SK-N-MC (cell line): Measurements from ENCODE around the gene ADARB2.

Source experiments
- DNase-seq: peaks from one replicate; pipeline ENCODE4 v3.0.0-alpha.2; 2011; ENCODE audit warnings: low read depth, low spot score
- H3K27ac ChIP-seq: fragments of 200-600 bp; sonication (generic); 2 replicates; pipeline ENCODE4 v1.5.1; 2016; ENCODE audit warnings: mixed run types
- H3K36me3 ChIP-seq: fragments of 200-600 bp; sonication (generic); 2 replicates; pipeline ENCODE4 v1.6.1; 2017; ENCODE audit warnings: antibody characterized with exemption, low read length, mixed read lengths; ENCODE audit not compliant: insufficient read depth
- H3K4me3 ChIP-seq: fragments of 200-600 bp; sonication (generic); 2 replicates; pipeline ENCODE4 v1.5.1; 2016
- H3K9ac ChIP-seq: fragments of 200-600 bp; sonication (generic); 2 replicates; pipeline ENCODE4 v1.8.0; 2017; ENCODE audit warnings: mixed run types, mixed read lengths; ENCODE audit not compliant: insufficient read length
- H3K9me3 ChIP-seq: fragments of 200-600 bp; sonication (generic); 2 replicates; pipeline ENCODE4 v1.6.1; 2017; ENCODE audit warnings: low read depth, mild to moderate bottlenecking, antibody characterized with exemption, low read length, moderate library complexity, mixed read lengths
- EZH2 ChIP-seq: fragments of 200-600 bp; sonication (generic); IDR thresholded peaks from one replicate; pipeline ENCODE4 v1.6.1; 2017; ENCODE audit warnings: antibody characterized with exemption
- FOXP2 ChIP-seq: optimal IDR thresholded peaks from 2 replicates; pipeline ENCODE3; 2011; ENCODE audit warnings: mild to moderate bottlenecking, moderate library complexity; ENCODE audit not compliant: insufficient read depth; ENCODE audit errors: extremely low read length, control extremely low read depth
- POLR2AphosphoS5 ChIP-seq: IDR thresholded peaks from 2 replicates; pipeline ENCODE4 v1.6.1; 2012; ENCODE audit warnings: mild to moderate bottlenecking, low read depth, low read length, borderline replicate concordance

The ADARB2 gene

DNA sequence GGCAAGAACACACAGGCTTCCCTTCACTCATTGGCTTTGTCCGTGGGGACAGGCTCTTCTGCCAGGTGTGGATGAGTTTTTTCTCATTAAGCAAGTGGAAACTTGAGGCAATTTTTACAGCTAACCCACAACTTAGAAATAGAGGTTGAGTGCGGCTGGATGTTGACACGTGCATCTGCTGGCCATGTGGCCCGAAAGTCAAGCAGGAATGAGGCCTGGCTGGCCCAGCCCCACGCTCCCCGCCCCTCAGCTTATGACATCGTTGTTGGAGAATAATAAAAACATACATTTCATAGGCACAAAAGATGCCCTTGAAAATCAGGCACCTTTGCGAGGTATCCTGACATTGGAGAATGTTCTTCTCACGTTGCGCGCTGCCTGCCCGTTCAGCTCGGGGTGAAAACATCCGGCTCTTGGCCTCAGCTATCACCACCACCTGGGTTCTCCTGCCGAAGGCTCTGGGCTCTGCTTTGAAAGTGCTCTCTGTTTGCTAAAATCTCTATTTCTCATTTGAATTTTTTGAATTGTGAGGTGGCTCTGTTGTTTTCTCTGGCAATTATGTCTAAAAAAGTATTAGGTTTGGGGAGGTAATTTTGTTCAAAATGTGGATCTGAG is 370.4 kb downstream of the ADARB2 start:
- H3K36me3 ChIP-seq, result no peaks in the 10 kb centered on the region
- no peak overlapping the region for H3K9ac ChIP-seq
- H3K4me3 ChIP-seq, result no peak overlapping the region
- H3K9me3 ChIP-seq, result no peaks in the 10 kb centered on the region
- H3K27ac ChIP-seq, result no peak overlapping the region
- TF ChIP-seq POLR2AphosphoS5, result no peak
- no peak for TF ChIP-seq FOXP2
- no peak for TF ChIP-seq EZH2
- no peak for DNase-seq

DNA sequence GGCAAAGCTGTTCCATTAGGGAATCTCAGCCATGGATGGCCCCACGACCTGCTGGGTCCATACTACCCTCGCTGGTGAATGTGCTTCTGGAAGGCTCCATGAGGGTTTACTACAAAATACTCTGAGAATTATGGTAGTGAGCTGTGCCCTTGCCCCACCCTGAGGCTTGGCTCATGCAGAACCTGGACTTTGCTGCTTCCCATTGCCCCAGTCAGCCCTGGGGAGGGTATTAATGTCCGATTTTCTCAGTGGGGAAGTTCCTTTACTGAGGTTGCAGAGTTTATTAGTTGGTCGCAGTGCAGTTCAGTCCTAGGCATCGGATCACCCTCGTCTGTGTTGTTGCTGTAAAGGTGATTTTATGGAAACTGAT is 371.0 kb downstream of the ADARB2 start:
- H3K4me3 ChIP-seq, result no peak overlapping the region
- no peak overlapping the region for H3K9ac ChIP-seq
- no peaks in the 10 kb centered on the region for H3K36me3 ChIP-seq
- no peaks in the 10 kb centered on the region for H3K9me3 ChIP-seq
- no peak overlapping the region for H3K27ac ChIP-seq
- DNase-seq, result no peak
- TF ChIP-seq EZH2 (no peak), FOXP2 (no peak), POLR2AphosphoS5 (no peak)

DNA sequence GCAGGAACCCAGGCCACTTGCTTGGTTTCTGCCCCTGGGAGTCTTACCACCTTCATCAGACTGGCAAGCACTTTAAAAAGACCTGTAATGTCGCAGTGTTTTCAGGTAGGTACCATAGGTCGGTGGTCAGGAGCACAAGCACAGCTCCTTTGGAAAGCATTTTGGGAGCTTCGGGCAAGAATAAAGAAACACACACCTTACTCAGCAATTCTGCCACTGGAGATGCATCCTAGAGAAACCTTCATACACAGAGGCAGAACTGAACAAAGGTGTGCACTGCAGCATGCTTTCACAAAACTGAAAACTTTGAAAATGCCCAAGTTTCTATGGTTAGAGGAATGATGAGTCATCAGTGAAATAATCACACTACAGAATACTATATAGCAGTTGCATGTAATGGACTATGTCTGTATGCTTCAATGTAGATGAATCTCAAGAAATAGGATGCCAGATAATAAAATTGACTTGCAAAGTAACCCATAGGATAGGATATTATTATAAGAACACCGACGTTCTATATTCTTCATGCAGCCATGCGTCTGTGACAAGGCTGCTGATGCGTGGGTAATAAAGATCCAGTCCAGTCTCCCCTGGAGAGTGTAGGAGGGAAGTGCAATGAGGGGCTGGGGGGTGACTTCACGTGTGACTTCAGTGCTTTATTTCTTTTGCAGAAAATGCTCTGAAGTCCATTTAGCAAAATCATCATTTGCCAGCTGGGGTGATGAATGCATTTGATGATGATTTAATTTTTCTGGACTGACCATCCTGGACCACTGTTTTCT is 371.6 kb downstream of the ADARB2 start:
- no peaks in the 10 kb centered on the region for H3K9me3 ChIP-seq
- TF ChIP-seq POLR2AphosphoS5 (no peak), FOXP2 (no peak), EZH2 (no peak)
- H3K9ac ChIP-seq, result no peak overlapping the region
- no peak overlapping the region for H3K4me3 ChIP-seq
- no peak overlapping the region for H3K27ac ChIP-seq
- DNase-seq, result no peak
- no peaks in the 10 kb centered on the region for H3K36me3 ChIP-seq

DNA sequence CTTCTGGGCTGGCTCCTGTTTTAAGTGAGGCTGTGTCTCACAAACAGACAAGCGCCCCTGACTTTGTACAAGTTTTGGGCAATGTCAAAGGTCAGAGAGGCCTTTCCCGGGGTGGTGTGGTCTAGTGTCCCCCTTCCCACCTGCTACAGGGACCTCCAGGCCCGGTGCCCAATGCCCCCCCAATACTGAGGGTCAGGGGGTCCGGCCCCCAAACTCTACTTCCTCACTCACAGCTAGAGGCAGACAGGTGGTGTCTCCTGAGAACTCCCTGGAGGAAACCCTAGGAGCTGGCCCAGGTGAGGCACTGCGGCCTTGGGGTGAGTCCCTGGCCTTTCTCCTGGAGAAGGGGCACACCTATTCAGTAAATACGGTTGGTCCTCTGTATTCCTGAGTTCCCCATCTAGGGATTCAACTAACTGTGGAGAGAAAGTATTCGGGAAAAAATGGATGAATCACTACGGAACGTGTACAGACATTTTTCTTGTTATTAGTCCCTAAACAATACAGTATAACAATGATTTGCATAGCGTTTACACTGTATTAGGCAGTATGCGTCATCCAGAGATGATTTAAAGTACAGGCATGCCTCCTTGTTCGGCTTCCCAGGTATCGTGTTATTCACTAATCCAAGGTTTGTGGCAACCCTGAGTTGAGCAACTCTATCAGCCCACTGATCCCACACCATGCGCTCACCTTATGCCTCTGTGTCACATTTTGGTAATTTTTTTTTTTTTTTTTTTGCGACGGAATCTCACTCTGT is 373.0 kb downstream of the ADARB2 start:
- TF ChIP-seq FOXP2 (no peak), POLR2AphosphoS5 (no peak)
- no peaks in the 10 kb centered on the region for H3K9me3 ChIP-seq
- H3K9ac ChIP-seq, result no peak overlapping the region

DNA sequence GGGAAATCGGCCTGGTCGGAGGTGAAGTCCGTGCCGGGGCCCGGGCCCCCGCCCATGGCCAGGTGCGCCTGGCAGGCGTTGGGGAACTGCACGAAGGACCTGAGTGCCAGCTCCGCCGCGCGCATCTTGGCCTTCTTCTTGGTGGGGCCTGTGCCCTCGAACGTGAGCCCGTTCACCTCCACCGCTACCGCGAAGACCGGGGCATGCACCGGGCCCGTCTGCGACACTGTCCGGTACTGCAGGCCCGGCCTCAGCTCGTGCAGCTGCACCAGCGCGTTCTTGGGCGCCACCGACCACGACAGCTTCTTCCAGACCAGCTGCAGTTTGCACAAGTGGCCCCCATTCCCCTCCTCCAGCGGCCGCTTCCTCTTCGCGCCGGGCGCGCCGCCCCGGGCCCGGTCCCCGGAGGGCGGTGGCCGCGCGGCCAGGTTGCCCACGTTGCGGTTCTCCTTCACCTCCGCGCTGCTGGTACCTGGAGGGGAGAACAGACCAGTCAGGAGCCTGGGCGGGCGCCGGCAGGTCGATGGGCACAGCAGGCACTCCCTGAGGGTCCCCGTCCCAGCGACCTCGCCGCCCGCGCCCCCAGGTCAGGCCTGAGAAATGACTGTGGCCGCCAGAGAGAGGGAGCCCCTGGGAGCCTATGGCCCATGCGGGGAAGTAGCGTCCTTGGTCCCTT is 373.7 kb downstream of the ADARB2 start:
- no peak for DNase-seq
- TF ChIP-seq EZH2 (no peak), POLR2AphosphoS5 (no peak), FOXP2 (no peak)
- Histone ChIP-seq H3K4me3 (no peak overlapping the region), H3K9me3 (no peaks in the 10 kb centered on the region), H3K27ac (no peak overlapping the region), H3K9ac (no peak overlapping the region), H3K36me3 (no peaks in the 10 kb centered on the region)

More for the DNA sequence above, 373.0 kb downstream of the ADARB2 start:
- Histone ChIP-seq H3K27ac (no peak overlapping the region), H3K4me3 (no peak overlapping the region), H3K36me3 (no peaks in the 10 kb centered on the region)
- DNase-seq, result no peak

DNA sequence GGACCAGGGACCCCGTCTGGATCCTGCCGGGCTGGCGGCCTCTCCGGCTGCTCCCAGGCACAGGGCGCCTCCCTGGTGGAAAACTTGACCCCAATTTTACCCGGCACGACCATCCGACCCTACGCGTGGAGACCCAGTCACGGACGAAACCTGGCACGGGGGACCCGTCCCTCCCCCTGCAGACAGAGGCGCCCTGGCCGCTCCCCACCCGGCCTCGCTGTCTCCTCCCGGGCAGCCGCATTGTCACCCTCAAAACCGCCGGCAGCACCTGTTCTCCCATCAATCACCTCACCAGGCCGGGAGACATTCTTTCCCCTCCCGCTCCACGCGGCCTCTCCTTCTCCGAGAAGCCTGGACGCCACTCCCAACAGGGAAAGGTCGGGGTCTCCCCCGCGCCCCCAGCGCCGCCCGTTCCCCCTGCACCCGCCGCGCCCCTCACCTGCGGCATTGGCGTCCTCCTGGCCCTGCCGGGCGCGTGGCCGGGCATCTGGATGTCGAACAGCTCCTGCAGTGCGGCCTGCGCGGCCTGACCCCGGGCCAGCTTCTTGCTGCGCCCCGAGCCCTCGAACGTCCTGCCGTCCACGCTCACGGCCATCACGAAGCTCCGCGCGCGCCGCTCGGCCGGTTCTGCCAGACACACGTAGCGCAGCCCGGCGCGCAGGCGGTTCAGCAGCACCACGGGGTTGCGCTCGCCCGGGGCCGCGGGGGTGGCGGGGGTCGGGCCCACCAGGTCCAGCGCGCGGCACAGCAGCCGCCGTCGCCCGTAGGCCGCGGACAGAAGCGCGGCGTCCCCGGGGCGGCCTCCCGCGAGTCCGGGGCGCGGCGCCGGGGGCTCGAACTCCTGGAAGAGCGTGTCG is 374.5 kb downstream of the ADARB2 start:
- no peak for DNase-seq
- Histone ChIP-seq H3K27ac (no peak overlapping the region), H3K9ac (no peak overlapping the region), H3K9me3 (no peaks in the 10 kb centered on the region), H3K36me3 (no peaks in the 10 kb centered on the region), H3K4me3 (no peak overlapping the region)
- TF ChIP-seq FOXP2, result no peak
- TF ChIP-seq EZH2, result no peak
- TF ChIP-seq POLR2AphosphoS5, result no peak

DNA sequence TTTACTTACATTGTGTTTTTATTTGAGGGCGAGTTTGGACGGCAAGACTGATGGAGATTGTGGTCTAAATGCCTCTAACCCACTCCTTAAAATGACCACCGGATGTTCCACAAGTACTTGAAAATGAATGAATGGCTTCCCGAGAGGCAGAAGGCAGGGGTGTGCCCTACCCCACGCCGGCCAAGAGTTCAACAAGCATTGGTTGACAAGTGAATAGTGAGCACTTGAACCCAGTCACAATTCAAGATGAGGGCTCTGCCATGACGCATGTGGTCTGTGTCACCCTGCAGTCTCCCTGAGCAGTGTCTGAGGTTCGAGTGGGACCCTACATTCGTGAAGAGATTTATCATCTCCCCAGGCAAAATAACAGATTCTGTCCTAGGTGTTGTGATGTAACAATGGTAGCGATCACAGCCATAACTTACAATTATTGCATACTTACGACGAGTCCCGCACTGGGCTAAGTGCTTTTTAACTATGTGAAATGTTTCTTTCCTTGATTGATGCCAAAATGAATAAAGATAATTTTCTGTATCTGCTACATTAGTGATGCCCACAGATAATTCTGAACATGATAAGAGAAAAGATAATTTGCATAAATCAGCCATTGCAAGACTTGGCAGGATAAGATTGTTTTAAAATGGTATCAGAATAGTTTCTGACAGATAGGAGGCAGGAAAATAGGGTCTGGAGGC is 375.8 kb downstream of the ADARB2 start:
- no peak overlapping the region for H3K9ac ChIP-seq

More for the DNA sequence above, 375.8 kb downstream of the ADARB2 start:
- TF ChIP-seq FOXP2, result no peak
- no peak for TF ChIP-seq POLR2AphosphoS5
- no peak for TF ChIP-seq EZH2
- DNase-seq, result no peak
- H3K36me3 ChIP-seq, result no peaks in the 10 kb centered on the region
- no peak overlapping the region for H3K27ac ChIP-seq
- no peak overlapping the region for H3K4me3 ChIP-seq
- no peaks in the 10 kb centered on the region for H3K9me3 ChIP-seq
